Measurements from ENCODE around the gene CBLC. TPM values are rescaled to one million over a fixed set of nuclear protein-coding genes. Genes with fewer than 3 reads are reported as not detected.

CBLC gene
- total and polyA plus RNA-seq, 2 of the 4 experiments (the other 2 are of a cell fraction): not detected

- H3K36me3 ChIP-seq (ENCODE audit: control insufficient read depth, insufficient read depth, low read length): peaks cover 61% of the 10 kb centered on the region
- H2AK5ac ChIP-seq (ENCODE audit: low read depth, low read length): peak overlapping the region; percentile 91
- peak overlapping the region; percentile 78 for H4K91ac ChIP-seq (ENCODE audit: insufficient read depth, low read depth, low read length)
- peak overlapping the region; percentile 73 for H3K27ac ChIP-seq (ENCODE audit: insufficient read depth, low read length)
- H3K18ac ChIP-seq (ENCODE audit: low read depth, low read length): peak overlapping the region; percentile 68
- no peak for ATAC-seq (ENCODE audit: low read depth)
- H3K14ac ChIP-seq (replicated peaks; ENCODE audit: low read depth, low read length): peak overlapping the region; percentile 67
- BruUV-seq (replicated peaks): no TSS peak
- in situ Hi-C loops (cut with MboI; ENCODE audit: low sequenced_read_pairs) (no loop called here), dilution Hi-C loops (cut with HindIII; ENCODE audit: low sequenced_read_pairs, unreplicated experiment) (no loop called here), intact Hi-C loops (cut with micrococcal nuclease) (loop anchor here (5.0 kb wide), 1 partner anchor 32 kb away; no protein-coding TSS in a partner anchor)
- peak overlapping the region; percentile 29 for H2BK120ac ChIP-seq (ENCODE audit: low read depth, low read length)
- peak overlapping the region; percentile 52; the same call in 1 of the 3 replicates for H2BK15ac ChIP-seq (ENCODE audit: low read depth, low read length)
- TF ChIP-seq SMC3 (IDR thresholded peaks at IDR 0.05; ENCODE audit: low read depth, low read length) (no peak), POLR2A (IDR thresholded peaks at IDR 0.05; ENCODE audit: low read depth, low read length) (no peak), USF2 (IDR thresholded peaks at IDR 0.05; ENCODE audit: low read depth, low read length) (no peak), ELK1 (IDR thresholded peaks at IDR 0.05; ENCODE audit: borderline replicate concordance, low read depth, low read length) (no peak), RCOR1 (IDR thresholded peaks at IDR 0.05; ENCODE audit: insufficient replicate concordance, low read length) (no peak), CHD1 (IDR thresholded peaks at IDR 0.05; ENCODE audit: low read depth, low read length) (no peak), RAD21 (IDR thresholded peaks at IDR 0.05; ENCODE audit: low read length) (no peak), MAZ (IDR thresholded peaks at IDR 0.05; ENCODE audit: borderline replicate concordance, low read depth, low read length) (no peak), MAFK (IDR thresholded peaks at IDR 0.05; ENCODE audit: low read depth, low read length) (no peak), BHLHE40 (IDR thresholded peaks at IDR 0.05; ENCODE audit: low read depth, low read length) (no peak), MXI1 (IDR thresholded peaks at IDR 0.05; ENCODE audit: borderline replicate concordance, low read depth, low read length) (no peak)
- ChIA-PET CTCF (interaction anchor here (1.4 kb wide), 1 partner anchor 30 kb away, joined by 4 read pairs; no protein-coding TSS in a partner anchor), POLR2A (ENCODE audit: unreplicated experiment) (interaction anchor here (0.6 kb wide), 1 partner anchor 38 kb away, joined by 8 read pairs; no protein-coding TSS in a partner anchor)
- peaks cover 27 to 77% of the 10 kb centered on the region in 2 experiments for H3K79me1 ChIP-seq (ENCODE audit: low read depth in 1 of 2, low read length in 2 of 2)
- peaks cover 36% of the 10 kb centered on the region for H4K20me1 ChIP-seq (ENCODE audit: insufficient read depth, low read length)
- DNase-seq: no peak
- peaks cover 16% of the 10 kb centered on the region for H3K9me1 ChIP-seq (ENCODE audit: insufficient read depth, low read length)
- H3K4me3 ChIP-seq (ENCODE audit: insufficient read depth, low read depth, low read length): no peak overlapping the region
- no peaks in the 10 kb centered on the region for H3K27me3 ChIP-seq (ENCODE audit: control insufficient read depth, insufficient read depth, low read length)
- peak overlapping the region; percentile 78 for H3K4ac ChIP-seq (ENCODE audit: low read depth, low read length)
- peak overlapping the region; percentile 38 for H2AK9ac ChIP-seq (replicated peaks; ENCODE audit: low read depth, low read length, poor library complexity)
- peak overlapping the region; percentile 42; the same call in 1 of the 2 replicates for H3K56ac ChIP-seq (ENCODE audit: extremely low read depth, insufficient read depth, low read length)
- H2BK20ac ChIP-seq (ENCODE audit: low read depth, low read length): peak overlapping the region; percentile 82
- peak overlapping the region; percentile 71 for H4K5ac ChIP-seq (ENCODE audit: low read depth, low read length)
- H3K9ac ChIP-seq (ENCODE audit: low read depth, low read length): peak overlapping the region; percentile 66
- H3K4me1 ChIP-seq (ENCODE audit: control insufficient read depth, insufficient read depth, low read length): peaks cover 57% of the 10 kb centered on the region
- H4K8ac ChIP-seq (ENCODE audit: low read depth in 2 of 2, low read length in 2 of 2): peak overlapping the region; percentile 49 to 92
- H3K4me2 ChIP-seq (ENCODE audit: low read depth, low read length): peak overlapping the region; percentile 67
- 48% methylated on average over 4 of the region's 11 CpGs; no CpG with 5 or more reads in 1 of the 2 experiments for WGBS, 2 experiments (ENCODE audit: extremely low coverage in 2 of 2, insufficient read length in 1 of 2)
- peak overlapping the region; percentile 93; the same call in 1 of the 2 replicates for H3K23ac ChIP-seq (ENCODE audit: low read depth, low read length)
- peak overlapping the region; percentile 64 for H2BK5ac ChIP-seq (ENCODE audit: low read depth, low read length, poor library complexity, severe bottlenecking)
- no peak overlapping the region for H2AFZ ChIP-seq (replicated peaks; ENCODE audit: low read length, poor library complexity)
- H3K9me3 ChIP-seq (ENCODE audit: control insufficient read depth, insufficient read depth, low read length): no peaks in the 10 kb centered on the region
These were observed 23.0 kb upstream of the CBLC start for GRCh38 chr19:44754750-44755080.

Measured in IMR-90 (cell line).